Measurements from ENCODE around the gene STIP1. TPM values are rescaled to one million over a fixed set of nuclear protein-coding genes. Genes with fewer than 3 reads are reported as not detected.

Gene STIP1
- total RNA-seq, 2 donors from 2014 or later, result 230 to 257 TPM

- Histone ChIP-seq H3K27ac (ENCODE audit: low read depth, low read length) (no peak overlapping the region), H3K36me3 (ENCODE audit: control insufficient read depth, insufficient read depth, low read length) (peaks cover 20% of the 10 kb centered on the region), H3K9ac (ENCODE audit: extremely low read depth, low read length, poor library complexity, severe bottlenecking) (no peak overlapping the region), H3K4me3 (ENCODE audit: low read length) (no peak overlapping the region), H3K27me3 (ENCODE audit: control insufficient read depth, insufficient read depth, low read length, poor library complexity, severe bottlenecking) (no peaks in the 10 kb centered on the region), H3K4me1 (ENCODE audit: control insufficient read depth, insufficient read depth, low read length) (peaks cover 11% of the 10 kb centered on the region), H3K9me3 (ENCODE audit: control insufficient read depth, low read length) (no peaks in the 10 kb centered on the region)
- Mint-ChIP-seq H3K27me3 (ENCODE audit: insufficient read depth) (no peaks in the 10 kb centered on the region), H3K4me3 (peak overlapping the region; percentile 76), H3K27ac (peak overlapping the region; percentile 48), H3K9me3 (no peaks in the 10 kb centered on the region), H3K4me1 (peaks cover 22% of the 10 kb centered on the region), H3K36me3 (ENCODE audit: low read depth) (peaks cover 18% of the 10 kb centered on the region)
- 67 to 78% methylated on average over 2 to 5 of the region's 5 CpGs for WGBS, 2 experiments (ENCODE audit: insufficient coverage in 1 of 2, insufficient read length in 1 of 2)
- no peak for TF ChIP-seq CTCF (conservative IDR thresholded peaks at IDR 0.05)
- no peak for DNase-seq
These were observed 58.1 kb downstream of the STIP1 start for GRCh38 chr11:64244107-64244506.

- Histone ChIP-seq H3K27ac (ENCODE audit: low read depth, low read length) (no peak overlapping the region), H3K9ac (ENCODE audit: extremely low read depth, low read length, poor library complexity, severe bottlenecking) (peak overlapping the region; percentile 82), H3K36me3 (ENCODE audit: control insufficient read depth, insufficient read depth, low read length) (peaks cover 20% of the 10 kb centered on the region), H3K4me1 (ENCODE audit: control insufficient read depth, insufficient read depth, low read length) (peaks cover 15% of the 10 kb centered on the region), H3K4me3 (ENCODE audit: low read length) (peak overlapping the region; percentile 96), H3K9me3 (ENCODE audit: control insufficient read depth, low read length) (no peaks in the 10 kb centered on the region), H3K27me3 (ENCODE audit: control insufficient read depth, insufficient read depth, low read length, poor library complexity, severe bottlenecking) (no peaks in the 10 kb centered on the region)
- Mint-ChIP-seq H3K27ac (no peak overlapping the region), H3K9me3 (no peaks in the 10 kb centered on the region), H3K4me1 (peaks cover 29% of the 10 kb centered on the region), H3K27me3 (ENCODE audit: insufficient read depth) (no peaks in the 10 kb centered on the region), H3K4me3 (peak overlapping the region; percentile 86), H3K36me3 (ENCODE audit: low read depth) (peaks cover 16% of the 10 kb centered on the region)
- no peak for DNase-seq
- WGBS, 2 experiments (ENCODE audit: insufficient coverage in 1 of 2, insufficient read length in 1 of 2), result 83% methylated on average over 6 of the region's 6 CpGs; no CpG with 5 or more reads in 1 of the 2 experiments
- TF ChIP-seq CTCF (conservative IDR thresholded peaks at IDR 0.05), result no peak
These were observed 59.0 kb downstream of the STIP1 start for GRCh38 chr11:64244966-64245365.

- Histone ChIP-seq H3K9ac (ENCODE audit: extremely low read depth, low read length, poor library complexity, severe bottlenecking) (peak overlapping the region; percentile 82), H3K9me3 (ENCODE audit: control insufficient read depth, low read length) (no peaks in the 10 kb centered on the region), H3K27me3 (ENCODE audit: control insufficient read depth, insufficient read depth, low read length, poor library complexity, severe bottlenecking) (no peaks in the 10 kb centered on the region), H3K4me1 (ENCODE audit: control insufficient read depth, insufficient read depth, low read length) (peaks cover 15% of the 10 kb centered on the region), H3K27ac (ENCODE audit: low read depth, low read length) (no peak overlapping the region), H3K4me3 (ENCODE audit: low read length) (peak overlapping the region; percentile 96), H3K36me3 (ENCODE audit: control insufficient read depth, insufficient read depth, low read length) (peaks cover 20% of the 10 kb centered on the region)
- no peak for DNase-seq
- peaks cover 27% of the 10 kb centered on the region for H3K4me1 Mint-ChIP-seq
- no peak for TF ChIP-seq CTCF (conservative IDR thresholded peaks at IDR 0.05)
- H3K4me3 Mint-ChIP-seq, result peak overlapping the region; percentile 86
- H3K36me3 Mint-ChIP-seq (ENCODE audit: low read depth), result peaks cover 16% of the 10 kb centered on the region
- peak overlapping the region; percentile 88 for H3K27ac Mint-ChIP-seq
- H3K9me3 Mint-ChIP-seq, result no peaks in the 10 kb centered on the region
- no peaks in the 10 kb centered on the region for H3K27me3 Mint-ChIP-seq (ENCODE audit: insufficient read depth)
- WGBS, 2 experiments (ENCODE audit: insufficient coverage in 1 of 2, insufficient read length in 1 of 2), result 35% methylated on average over 6 of the region's 6 CpGs; no CpG with 5 or more reads in 1 of the 2 experiments
These were observed 59.4 kb downstream of the STIP1 start for GRCh38 chr11:64245401-64245796.

Measured in endodermal cell (in vitro differentiated cells).